ENCODE data around the gene PCBP4.

GRCh38 chr3:51987568-51987967 is 20.3 kb upstream of the PCBP4 start:
- TF ChIP-seq CTCF (IDR thresholded peaks at IDR 0.05; ENCODE audit: insufficient read depth, low read length, poor library complexity, severe bottlenecking) = no peak
- TF ChIP-seq EZH2phosphoT487 (conservative IDR thresholded peaks at IDR 0.05; ENCODE audit: low read length) = no peak
